SK-N-SH (cell line): ENCODE results near the gene NPIPB6. TPM values are rescaled to one million over a fixed set of nuclear protein-coding genes. Genes with fewer than 3 reads are reported as not detected.
A peak's percentile ranks its signal among the peaks of the same experiment; 100 is the strongest.

ENCODE experiments used
- CTCF ChIA-PET: fragments of 300-600, 350-600 bp; formaldehyde crosslinking; extraction: SDS; loops from one replicate; lab custom pipeline; 2021; lab: Yijun Ruan, JAX
- POLR2A ChIA-PET: fragments of 350-600 bp; sonication (Branson Sonifier 250); formaldehyde crosslinking; extraction: SDS; loops from one replicate; lab custom pipeline; 2020; ENCODE audit warnings: antibody characterized with exemption, inconsistent platforms; lab: Yijun Ruan, JAX
- DNase-seq: peaks from one replicate; pipeline ENCODE4 v3.0.0; 2012
- H2AFZ ChIP-seq: fragments of 200-600 bp; sonication (generic); 2 replicates; pipeline ENCODE4 v1.8.1; 2016; ENCODE audit warnings: antibody characterized with exemption, mild to moderate bottlenecking, low read depth
- H3F3A ChIP-seq: fragments of 200-600 bp; sonication (generic); replicated peaks from 2 replicates; pipeline ENCODE3; 2016; ENCODE audit warnings: antibody characterized with exemption, mild to moderate bottlenecking; ENCODE audit not compliant: insufficient read depth
- H3K27ac ChIP-seq, 2 experiments: fragments of 200-500 bp in 1 of 2; fragments of 200-600 bp in 1 of 2; sonication (Bioruptor generic) in 1 of 2; sonication (generic), shearing (Covaris generic) in 1 of 2; 2 replicates each; pipeline versions ENCODE4 v1.5.1 to v1.6.1; 2014 to 2016; ENCODE audit warnings: low read depth in 2 of 2, inconsistent platforms in 1 of 2, low read length in 1 of 2, mild to moderate bottlenecking in 1 of 2, mixed read lengths in 1 of 2
- H3K27me3 ChIP-seq: fragments of 200-600 bp; sonication (generic), shearing (Covaris generic); 2 replicates; pipeline ENCODE4 v1.6.1; 2016; ENCODE audit warnings: mixed run types; ENCODE audit not compliant: insufficient read depth
- H3K36me3 ChIP-seq, 2 experiments: fragments of 200-500 bp in 1 of 2; fragments of 200-600 bp in 1 of 2; sonication (Bioruptor generic) in 1 of 2; sonication (generic) in 1 of 2; replicated peaks in 1 of 2; 2 replicates each; pipeline versions ENCODE3 to v1.5.1; 2014 to 2016; ENCODE audit warnings: low read length in 1 of 2, mild to moderate bottlenecking in 1 of 2; ENCODE audit not compliant: insufficient read depth in 2 of 2, control insufficient read depth in 1 of 2
- H3K4me1 ChIP-seq, 2 experiments: fragments of 200-500 bp in 1 of 2; fragments of 200-600 bp in 1 of 2; sonication (Bioruptor generic) in 1 of 2; sonication (generic), shearing (Covaris generic) in 1 of 2; 2 replicates each; pipeline versions ENCODE4 v1.5.1 to v1.6.1; 2014 to 2016; ENCODE audit warnings: low read depth in 1 of 2, low read length in 1 of 2, mixed run types in 1 of 2; ENCODE audit not compliant: insufficient read depth in 2 of 2, control insufficient read depth in 1 of 2
- H3K4me2 ChIP-seq: fragments of 200-600 bp; sonication (generic), shearing (Covaris generic); 2 replicates; pipeline ENCODE4 v1.6.1; 2017; ENCODE audit warnings: mixed run types
- H3K4me3 ChIP-seq, 2 experiments: fragments of 200-500 bp in 1 of 2; fragments of 200-600 bp in 1 of 2; sonication (Bioruptor generic) in 1 of 2; sonication (generic), shearing (Covaris generic) in 1 of 2; 2 replicates each; pipeline versions ENCODE4 v1.5.1 to v1.8.1; 2014 to 2016; ENCODE audit warnings: low read depth in 2 of 2, inconsistent platforms in 1 of 2, low read length in 1 of 2, mild to moderate bottlenecking in 1 of 2, mixed read lengths in 1 of 2, moderate library complexity in 1 of 2
- H3K79me2 ChIP-seq: fragments of 200-600 bp; sonication (generic); 2 replicates; pipeline ENCODE4 v1.8.1; 2017; ENCODE audit warnings: mild to moderate bottlenecking; ENCODE audit not compliant: insufficient read depth
- H3K9ac ChIP-seq: fragments of 200-600 bp; sonication (generic); 2 replicates; pipeline ENCODE4 v1.6.1; 2017; ENCODE audit warnings: mixed run types
- H3K9me2 ChIP-seq: fragments of 200-600 bp; sonication (generic); 2 replicates; pipeline ENCODE4 v1.6.1; 2017; ENCODE audit warnings: mixed run types
- H3K9me3 ChIP-seq: fragments of 200-600 bp; sonication (generic); 2 replicates; pipeline ENCODE4 v1.6.1; 2017; ENCODE audit warnings: mixed run types, mild to moderate bottlenecking, moderate library complexity
- H4K20me1 ChIP-seq: fragments of 200-600 bp; sonication (generic); 2 replicates; pipeline ENCODE4 v1.6.1; 2017; ENCODE audit warnings: mild to moderate bottlenecking, mixed run types; ENCODE audit not compliant: insufficient read depth
- EP300 ChIP-seq, 2 experiments: IDR thresholded peaks; 2 replicates each; pipeline versions ENCODE4 v1.4.0 to v1.6.1; 2012; ENCODE audit warnings: borderline replicate concordance in 1 of 2, low read depth in 1 of 2, low read length in 1 of 2
- MXI1 ChIP-seq: IDR thresholded peaks from 2 replicates; pipeline ENCODE4 v1.6.1; 2012; ENCODE audit warnings: mild to moderate bottlenecking, low read depth, low read length, improper control_type of control experiment
- RXRA ChIP-seq: IDR thresholded peaks from 2 replicates; pipeline ENCODE4 v1.4.0; 2012; ENCODE audit warnings: low read depth, mild to moderate bottlenecking, borderline replicate concordance
- YY1 ChIP-seq: IDR thresholded peaks from 2 replicates; pipeline ENCODE4 v1.4.0; 2012; ENCODE audit warnings: low read depth, mild to moderate bottlenecking
- WGBS: methylation state at CpG from one replicate; pipeline ENCODE4 v1.1.6; 2017; ENCODE audit warnings: low lambda C conversion rate; 5-methylcytosine and 5-hydroxymethylcytosine counted together
- polyA plus RNA-seq, 3 experiments: library from polyadenylated mRNA; depleted of rRNA; stranded (reverse); fragments of >200 nt; gene quantifications; 2 replicates each; pipeline ENCODE4 v1.2.3, GENCODE V29; 2012
- TF ChIP-seq, protein P1 (sequence below): IDR thresholded peaks from 2 replicates; pipeline ENCODE4 v1.6.1; 2012; ENCODE audit warnings: mild to moderate bottlenecking, low read depth, low read length, moderate library complexity

The NPIPB6 gene
- polyA plus RNA-seq, 1 of the 3 experiments (the other 2 are of a cell fraction): 0.35 TPM

DNA sequence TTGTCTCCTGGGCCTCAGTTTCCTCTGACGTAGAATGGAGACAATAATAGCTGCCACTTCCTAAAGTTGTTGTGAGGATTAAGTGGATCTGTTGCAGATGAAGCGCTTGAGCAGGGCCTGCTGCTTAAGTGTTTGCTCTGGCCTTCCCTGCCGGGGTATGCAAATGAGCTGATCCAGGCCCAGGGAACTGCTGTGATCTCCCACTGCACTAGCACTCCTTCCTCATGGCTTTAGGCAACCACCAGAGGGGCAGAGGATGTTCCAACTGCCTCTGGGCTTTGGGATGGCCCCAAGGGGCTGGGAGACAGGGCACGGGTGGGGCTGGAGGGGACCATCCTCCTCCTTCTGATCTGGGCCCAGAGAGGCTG lies 64.8 kb downstream of the NPIPB6 start (continued):
- TF ChIP-seq, protein P1, sequence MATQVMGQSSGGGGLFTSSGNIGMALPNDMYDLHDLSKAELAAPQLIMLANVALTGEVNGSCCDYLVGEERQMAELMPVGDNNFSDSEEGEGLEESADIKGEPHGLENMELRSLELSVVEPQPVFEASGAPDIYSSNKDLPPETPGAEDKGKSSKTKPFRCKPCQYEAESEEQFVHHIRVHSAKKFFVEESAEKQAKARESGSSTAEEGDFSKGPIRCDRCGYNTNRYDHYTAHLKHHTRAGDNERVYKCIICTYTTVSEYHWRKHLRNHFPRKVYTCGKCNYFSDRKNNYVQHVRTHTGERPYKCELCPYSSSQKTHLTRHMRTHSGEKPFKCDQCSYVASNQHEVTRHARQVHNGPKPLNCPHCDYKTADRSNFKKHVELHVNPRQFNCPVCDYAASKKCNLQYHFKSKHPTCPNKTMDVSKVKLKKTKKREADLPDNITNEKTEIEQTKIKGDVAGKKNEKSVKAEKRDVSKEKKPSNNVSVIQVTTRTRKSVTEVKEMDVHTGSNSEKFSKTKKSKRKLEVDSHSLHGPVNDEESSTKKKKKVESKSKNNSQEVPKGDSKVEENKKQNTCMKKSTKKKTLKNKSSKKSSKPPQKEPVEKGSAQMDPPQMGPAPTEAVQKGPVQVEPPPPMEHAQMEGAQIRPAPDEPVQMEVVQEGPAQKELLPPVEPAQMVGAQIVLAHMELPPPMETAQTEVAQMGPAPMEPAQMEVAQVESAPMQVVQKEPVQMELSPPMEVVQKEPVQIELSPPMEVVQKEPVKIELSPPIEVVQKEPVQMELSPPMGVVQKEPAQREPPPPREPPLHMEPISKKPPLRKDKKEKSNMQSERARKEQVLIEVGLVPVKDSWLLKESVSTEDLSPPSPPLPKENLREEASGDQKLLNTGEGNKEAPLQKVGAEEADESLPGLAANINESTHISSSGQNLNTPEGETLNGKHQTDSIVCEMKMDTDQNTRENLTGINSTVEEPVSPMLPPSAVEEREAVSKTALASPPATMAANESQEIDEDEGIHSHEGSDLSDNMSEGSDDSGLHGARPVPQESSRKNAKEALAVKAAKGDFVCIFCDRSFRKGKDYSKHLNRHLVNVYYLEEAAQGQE: no peak
- TF ChIP-seq EP300 (IDR thresholded peaks at IDR 0.05; ENCODE audit: borderline replicate concordance in 1 of 2, low read depth in 1 of 2, low read length in 1 of 2) (no peak), YY1 (no peak), RXRA (no peak)

DNA sequence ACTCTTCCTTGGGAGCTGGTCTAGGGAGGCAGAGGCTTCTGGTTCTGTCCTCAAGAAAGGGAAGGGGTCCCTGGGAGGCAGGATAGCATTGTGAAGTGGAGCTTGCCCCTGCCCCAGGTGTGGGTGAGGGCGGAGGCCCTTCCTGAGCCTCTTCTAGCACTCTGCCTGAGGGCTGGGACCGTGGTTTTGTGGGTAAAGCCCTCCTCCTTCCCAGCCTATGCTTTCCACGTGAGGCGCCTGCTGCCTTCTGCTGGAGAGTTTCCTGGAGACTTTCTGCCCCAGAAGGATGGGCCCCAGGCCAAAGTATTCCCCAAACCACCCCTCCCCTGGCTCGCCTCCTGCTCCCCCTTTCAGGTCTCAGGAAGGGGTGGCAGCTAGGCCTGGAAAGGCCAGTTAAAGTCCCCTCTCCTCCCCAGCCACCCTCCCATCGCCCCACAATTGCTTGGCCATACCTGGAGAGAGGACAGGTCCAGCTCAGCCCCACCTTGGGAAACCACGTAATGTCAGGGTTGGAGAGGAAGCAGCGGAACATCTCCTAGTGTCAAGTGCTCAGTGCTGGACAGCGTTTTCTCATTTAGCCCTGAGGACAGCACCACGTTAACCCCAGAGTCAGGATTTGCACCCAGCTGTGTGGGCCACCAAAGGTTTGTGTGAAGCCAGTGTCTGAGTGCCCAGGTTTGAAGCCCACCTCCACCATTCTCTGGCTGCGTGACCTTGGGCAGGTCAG lies 65.4 kb downstream of the NPIPB6 start:
- ChIA-PET POLR2A (no interaction called here), CTCF (interaction anchor here (0.7 to 8.0 kb wide), 5 partner anchors 18 to 259 kb away, joined by 3 to 47 read pairs (median 7); no protein-coding TSS in a partner anchor)
- H3K27me3 ChIP-seq: 0 out of 2 replicates have a peak, but pooled peaks cover 7% of the 10 kb centered on the region
- H3K9me3 ChIP-seq: no peaks in the 10 kb centered on the region
- H3K4me3 ChIP-seq: no peak overlapping the region
- H2AFZ ChIP-seq: no peak overlapping the region
- no peak overlapping the region for H3K9ac ChIP-seq
- H3K36me3 ChIP-seq: no peaks in the 10 kb centered on the region
- peaks cover 0 to 17% of the 10 kb centered on the region in 2 experiments; a peak in 1 of 4 replicates for H3K4me1 ChIP-seq
- H3K4me2 ChIP-seq: no peak overlapping the region
- no peak overlapping the region for H3K27ac ChIP-seq
- no peaks in the 10 kb centered on the region for H4K20me1 ChIP-seq
- H3K79me2 ChIP-seq: no peaks in the 10 kb centered on the region
- no peaks in the 10 kb centered on the region for H3F3A ChIP-seq
- TF ChIP-seq, protein P1: peak; percentile 85
- no peak for TF ChIP-seq MXI1
- no peaks in the 10 kb centered on the region for H3K9me2 ChIP-seq
- 71% methylated on average over 4 of the region's 11 CpGs for WGBS
- no peak for DNase-seq
